T-helper 1 cell treated with Interleukin-12 subunit alpha and Interleukin-12 subunit beta and Interleukin-4 antibody, amounts not matched to agents 30 μg/mL and 1 μg/mL, for 36 hours (primary cell): Measurements from ENCODE around the gene PSMB8.

Experiments
- H3K27ac Mint-ChIP-seq: one replicate; pipeline ENCODE4 v1.8.0; 2021; ENCODE audit warnings: mild to moderate bottlenecking, mixed read lengths
- H3K27me3 Mint-ChIP-seq: one replicate; pipeline ENCODE4 v1.8.0; 2021; ENCODE audit warnings: low read depth, mixed read lengths
- H3K36me3 Mint-ChIP-seq: one replicate; pipeline ENCODE4 v1.8.0; 2021; ENCODE audit warnings: low read depth, mixed read lengths
- H3K4me1 Mint-ChIP-seq: one replicate; pipeline ENCODE4 v1.8.0; 2021; ENCODE audit warnings: low read depth, mixed read lengths
- H3K4me3 Mint-ChIP-seq: one replicate; pipeline ENCODE4 v1.8.0; 2021; ENCODE audit warnings: mild to moderate bottlenecking, moderate library complexity, mixed read lengths
- H3K9me3 Mint-ChIP-seq: one replicate; pipeline ENCODE4 v1.8.0; 2021; ENCODE audit warnings: mixed read lengths

PSMB8 gene

DNA sequence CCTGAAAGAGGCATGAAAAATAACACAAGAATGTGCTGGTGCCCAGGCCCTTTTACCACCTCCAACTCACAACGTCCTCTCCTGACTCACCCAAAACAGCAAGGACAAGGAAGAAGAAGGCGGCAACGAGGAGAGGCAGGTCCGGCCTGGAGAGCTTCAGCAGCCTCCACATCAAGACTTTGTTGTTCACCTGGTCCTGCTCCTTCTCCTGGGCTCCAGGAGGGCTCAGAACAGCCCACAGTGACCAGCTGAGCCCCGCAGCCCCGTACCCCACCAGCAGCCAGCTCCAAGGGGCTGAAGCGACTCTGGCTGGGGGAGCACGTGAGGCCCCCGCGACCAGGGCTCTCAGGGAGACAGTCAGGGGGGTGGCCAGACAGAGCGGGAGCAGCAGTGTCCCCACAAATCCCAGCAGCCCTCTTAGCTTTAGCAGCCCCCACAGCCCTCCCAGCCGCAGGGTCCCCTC is 6.2 kb downstream of the PSMB8 start:
- no peaks in the 10 kb centered on the region for H3K27me3 Mint-ChIP-seq
- peaks cover 75% of the 10 kb centered on the region for H3K4me1 Mint-ChIP-seq
- peak overlapping the region; percentile 87 for H3K4me3 Mint-ChIP-seq
- H3K27ac Mint-ChIP-seq, result peak overlapping the region; percentile 91
- H3K36me3 Mint-ChIP-seq, result peaks cover 76% of the 10 kb centered on the region
- H3K9me3 Mint-ChIP-seq, result no peaks in the 10 kb centered on the region

DNA sequence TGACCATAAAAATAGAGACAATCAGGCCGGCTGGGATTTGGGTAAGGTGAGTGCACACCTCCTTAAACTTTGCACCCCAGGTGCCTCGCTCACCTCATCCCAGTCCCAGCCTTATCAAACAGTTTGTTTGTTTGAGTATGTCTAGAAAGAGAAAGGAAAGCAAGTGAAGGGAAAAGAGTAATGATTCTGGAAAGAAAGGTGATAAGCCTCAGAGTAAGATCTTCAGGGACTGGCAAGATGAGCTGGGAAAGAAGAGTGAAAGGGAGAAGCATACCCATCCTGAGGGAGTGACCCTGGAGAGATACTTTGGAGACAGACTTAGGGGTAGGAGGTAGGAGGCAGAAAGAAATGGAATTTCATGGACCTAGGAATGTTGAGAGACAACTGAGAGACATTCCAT is 7.0 kb downstream of the PSMB8 start:
- Mint-ChIP-seq H3K36me3 (peaks cover 74% of the 10 kb centered on the region), H3K27ac (peak overlapping the region; percentile 91), H3K4me1 (peaks cover 69% of the 10 kb centered on the region), H3K27me3 (no peaks in the 10 kb centered on the region), H3K9me3 (no peaks in the 10 kb centered on the region), H3K4me3 (peak overlapping the region; percentile 87)

DNA sequence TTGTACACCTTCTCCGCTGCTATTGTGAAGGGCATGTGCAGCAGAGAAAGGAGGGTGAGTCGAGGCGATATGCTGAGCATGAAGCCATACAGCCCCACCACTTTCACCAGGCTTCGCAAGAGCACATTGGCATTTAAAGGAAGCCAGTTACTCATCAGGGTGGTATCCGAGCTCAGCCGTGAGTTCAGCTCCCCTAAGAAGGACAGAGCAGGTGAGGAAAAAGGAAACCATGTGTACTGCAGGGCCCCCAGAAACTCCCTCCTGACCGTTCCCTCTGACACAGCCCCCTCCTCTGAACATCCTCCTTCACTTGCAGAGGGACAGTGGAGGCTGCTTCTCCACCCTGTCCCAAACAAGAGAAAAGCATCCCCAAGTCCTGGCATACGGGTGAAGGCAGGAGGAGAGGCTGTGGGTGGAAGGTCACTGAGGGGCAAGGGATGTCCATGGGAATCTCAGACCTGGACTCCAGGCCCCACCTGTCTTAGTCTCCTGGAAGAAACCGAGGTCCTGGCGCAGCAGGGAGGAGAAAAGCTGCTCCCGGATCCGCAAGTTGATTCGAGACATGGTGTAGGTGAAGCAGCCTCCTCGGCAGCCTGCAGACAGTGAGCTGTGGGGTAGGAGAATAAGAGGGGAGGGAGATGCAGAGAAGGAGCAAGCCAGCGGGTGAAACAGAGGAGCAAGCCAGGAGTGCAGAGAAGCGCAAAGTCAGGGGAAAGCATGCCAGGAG is 8.5 kb downstream of the PSMB8 start:
- H3K9me3 Mint-ChIP-seq, result no peaks in the 10 kb centered on the region
- H3K4me1 Mint-ChIP-seq, result peaks cover 63% of the 10 kb centered on the region
- H3K27ac Mint-ChIP-seq, result no peak overlapping the region
- peak overlapping the region; percentile 87 for H3K4me3 Mint-ChIP-seq
- no peaks in the 10 kb centered on the region for H3K27me3 Mint-ChIP-seq
- H3K36me3 Mint-ChIP-seq, result peaks cover 73% of the 10 kb centered on the region

DNA sequence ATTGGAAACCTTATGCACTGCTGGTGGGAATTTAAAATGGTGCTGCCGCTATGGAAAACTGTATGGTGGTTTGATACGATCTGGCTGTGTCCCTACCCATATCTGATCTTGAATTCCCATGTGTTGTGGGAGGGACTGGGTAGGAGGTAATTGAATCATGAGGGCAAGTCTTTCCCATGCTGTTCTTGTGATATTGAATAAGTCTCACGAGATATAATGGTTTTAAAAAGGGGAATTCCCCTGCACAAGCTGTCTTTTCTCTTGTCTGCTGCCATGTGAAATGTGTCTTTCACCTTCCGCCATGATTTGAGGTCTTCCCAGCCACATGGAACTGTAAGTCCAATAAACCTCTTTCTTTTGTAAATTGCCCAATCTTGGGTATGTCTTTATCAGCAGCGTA is 10.2 kb downstream of the PSMB8 start:
- Mint-ChIP-seq H3K36me3 (peaks cover 83% of the 10 kb centered on the region), H3K4me1 (peaks cover 66% of the 10 kb centered on the region), H3K27ac (no peak overlapping the region), H3K9me3 (no peaks in the 10 kb centered on the region), H3K27me3 (no peaks in the 10 kb centered on the region), H3K4me3 (no peak overlapping the region)

DNA sequence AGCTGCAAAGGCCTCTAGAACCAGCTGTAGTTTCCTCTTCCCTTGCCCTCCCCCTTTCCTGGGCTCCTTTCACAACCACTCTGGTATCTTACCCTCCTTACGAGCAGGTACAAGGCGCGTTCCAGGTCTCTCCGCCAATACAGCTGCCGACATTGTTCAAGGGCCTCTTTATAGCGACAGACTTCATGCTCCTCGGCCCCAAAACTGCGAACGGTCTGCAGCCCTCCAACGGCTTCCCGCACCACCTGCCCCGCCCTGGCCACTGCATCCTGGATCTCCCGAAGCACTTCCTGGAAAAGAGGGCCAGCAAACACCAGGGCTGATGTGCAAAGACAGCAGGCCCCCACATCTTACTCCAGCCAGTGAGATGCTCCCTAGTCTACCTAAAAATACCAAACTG is 11.3 kb downstream of the PSMB8 start:
- Mint-ChIP-seq H3K36me3 (peaks cover 87% of the 10 kb centered on the region), H3K4me3 (no peak overlapping the region), H3K4me1 (peaks cover 67% of the 10 kb centered on the region), H3K9me3 (no peaks in the 10 kb centered on the region), H3K27ac (no peak overlapping the region), H3K27me3 (no peaks in the 10 kb centered on the region)

DNA sequence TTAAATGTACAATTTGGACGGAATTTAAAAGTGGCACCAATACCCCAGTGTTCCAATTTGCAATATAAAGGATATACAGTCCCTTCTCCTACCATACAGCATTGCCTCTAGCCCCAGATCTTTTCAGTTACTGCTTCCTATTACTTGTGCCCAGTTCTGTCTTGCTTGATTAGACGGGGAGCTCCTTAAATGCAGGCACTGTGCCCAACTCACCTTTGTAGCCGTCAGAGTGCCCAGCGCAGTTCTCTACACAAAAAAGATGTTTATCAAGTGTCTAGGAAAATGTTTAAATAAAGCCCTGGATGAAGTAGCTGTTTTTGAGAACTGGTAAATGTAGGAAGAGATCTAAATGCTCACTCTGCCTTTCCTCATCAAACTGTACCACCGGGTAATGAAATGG is 12.9 kb downstream of the PSMB8 start:
- no peak overlapping the region for H3K27ac Mint-ChIP-seq
- H3K36me3 Mint-ChIP-seq, result peaks cover 76% of the 10 kb centered on the region

DNA sequence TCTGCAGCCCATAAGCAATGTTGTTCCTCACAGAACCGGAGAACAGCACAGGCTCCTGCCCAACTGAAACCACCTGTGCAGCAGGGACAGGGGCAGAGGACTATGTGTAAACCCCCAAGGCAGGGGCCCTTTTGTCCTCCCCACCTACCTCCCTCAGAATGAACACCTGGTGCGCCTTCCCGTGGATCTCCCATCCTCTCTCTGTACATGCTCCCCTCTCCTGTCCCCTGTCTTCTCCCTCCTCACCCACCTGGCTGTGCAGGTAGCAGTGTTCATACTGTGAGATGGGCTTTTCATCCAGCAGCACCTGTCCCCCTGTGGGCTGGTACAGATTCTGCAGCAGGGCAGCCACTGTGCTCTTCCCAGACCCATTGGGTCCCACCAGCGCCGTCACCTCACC is 13.8 kb downstream of the PSMB8 start:
- no peaks in the 10 kb centered on the region for H3K9me3 Mint-ChIP-seq
- no peaks in the 10 kb centered on the region for H3K27me3 Mint-ChIP-seq
- peaks cover 68% of the 10 kb centered on the region for H3K36me3 Mint-ChIP-seq
- no peak overlapping the region for H3K4me3 Mint-ChIP-seq
- no peak overlapping the region for H3K27ac Mint-ChIP-seq
- H3K4me1 Mint-ChIP-seq, result peaks cover 59% of the 10 kb centered on the region

More for the DNA sequence above, 12.9 kb downstream of the PSMB8 start:
- Mint-ChIP-seq H3K4me1 (peaks cover 65% of the 10 kb centered on the region), H3K9me3 (no peaks in the 10 kb centered on the region), H3K4me3 (no peak overlapping the region), H3K27me3 (no peaks in the 10 kb centered on the region)

DNA sequence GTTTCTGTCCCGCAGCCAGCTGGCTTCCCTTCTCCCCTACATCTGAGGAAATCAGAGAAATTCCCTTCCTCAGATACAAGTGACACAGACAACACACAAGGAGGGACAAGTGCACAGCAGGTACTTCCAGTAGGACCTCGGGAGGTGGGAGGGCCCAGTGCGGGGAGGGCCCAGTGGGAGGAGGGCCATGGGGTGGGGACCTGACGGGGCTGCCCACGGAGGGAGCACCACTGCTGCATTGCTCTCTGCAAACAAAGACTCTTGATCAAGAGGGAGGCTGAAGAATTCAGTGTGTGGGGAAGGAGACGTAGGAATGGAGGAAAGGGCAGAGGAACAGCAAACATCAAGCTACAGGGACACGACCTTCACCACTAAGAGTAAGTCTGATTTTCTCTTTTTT is 14.4 kb downstream of the PSMB8 start:
- Mint-ChIP-seq H3K4me3 (no peak overlapping the region), H3K4me1 (peaks cover 54% of the 10 kb centered on the region), H3K27me3 (no peaks in the 10 kb centered on the region), H3K27ac (no peak overlapping the region), H3K9me3 (no peaks in the 10 kb centered on the region), H3K36me3 (peaks cover 63% of the 10 kb centered on the region)

DNA sequence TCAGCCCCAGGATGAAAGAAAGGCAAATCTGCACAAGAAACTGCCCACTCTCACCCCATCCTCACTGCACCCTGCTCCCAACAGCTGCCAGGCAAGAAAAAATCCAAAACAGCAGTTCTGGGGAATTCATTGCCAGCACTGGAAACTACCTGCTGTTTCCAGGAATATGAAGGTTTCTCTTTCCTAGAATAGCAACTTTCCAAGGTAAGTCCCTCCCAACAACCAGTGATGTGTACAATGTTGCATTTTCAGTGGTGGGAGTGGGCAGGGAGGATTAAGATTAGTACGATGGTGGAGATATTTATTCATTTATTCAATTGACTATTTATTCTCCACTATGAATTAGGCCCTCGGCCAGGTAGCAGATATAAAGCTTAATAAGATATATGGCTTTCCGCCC is 16.8 kb downstream of the PSMB8 start:
- Mint-ChIP-seq H3K36me3 (peaks cover 41% of the 10 kb centered on the region), H3K4me1 (peaks cover 34% of the 10 kb centered on the region), H3K27me3 (no peaks in the 10 kb centered on the region), H3K27ac (peak overlapping the region; percentile 50), H3K9me3 (no peaks in the 10 kb centered on the region), H3K4me3 (no peak overlapping the region)

DNA sequence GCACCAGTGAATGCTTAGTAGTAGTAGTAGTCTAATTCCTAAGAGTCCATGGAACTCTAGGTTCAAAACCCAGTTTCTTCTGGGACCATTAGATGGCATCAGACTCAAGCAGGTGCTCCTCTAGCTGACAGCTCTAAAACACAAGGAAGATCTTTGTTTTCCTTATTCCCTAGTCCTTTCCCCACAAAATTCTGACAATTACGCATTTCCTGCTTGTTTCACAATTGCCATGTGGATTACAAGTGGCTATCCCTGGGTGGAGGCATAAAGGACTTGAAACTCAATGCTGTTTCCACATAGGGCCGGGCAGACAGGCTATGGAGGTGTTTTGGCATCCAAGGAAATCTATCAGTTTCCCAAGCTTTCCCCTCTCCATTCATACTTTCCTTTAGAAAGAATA is 17.9 kb downstream of the PSMB8 start:
- Mint-ChIP-seq H3K36me3 (peaks cover 33% of the 10 kb centered on the region), H3K4me1 (peaks cover 30% of the 10 kb centered on the region), H3K9me3 (no peaks in the 10 kb centered on the region), H3K27ac (no peak overlapping the region), H3K4me3 (no peak overlapping the region), H3K27me3 (no peaks in the 10 kb centered on the region)

DNA sequence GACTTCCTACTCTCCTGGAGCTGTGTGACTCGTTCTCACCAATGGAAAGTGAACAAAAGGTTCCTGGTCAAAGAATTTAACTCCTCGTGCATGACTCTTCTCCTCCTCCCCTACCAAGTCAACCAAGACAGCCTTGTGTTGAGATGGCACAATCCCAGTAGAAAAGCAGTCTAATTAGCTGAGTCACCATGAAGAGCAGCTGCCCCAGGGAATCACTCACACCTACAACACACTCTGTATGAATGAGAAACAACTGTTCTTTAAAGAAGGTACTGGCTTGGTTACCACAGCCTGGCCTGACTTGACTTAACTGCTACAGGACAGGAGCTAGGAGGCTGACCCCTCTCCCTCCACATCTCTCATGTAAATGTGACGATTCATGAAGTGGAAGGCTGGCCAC is 24.1 kb downstream of the PSMB8 start:
- Mint-ChIP-seq H3K27me3 (no peaks in the 10 kb centered on the region), H3K4me3 (no peak overlapping the region), H3K27ac (no peak overlapping the region), H3K4me1 (peaks cover 4% of the 10 kb centered on the region), H3K9me3 (no peaks in the 10 kb centered on the region), H3K36me3 (peaks cover 10% of the 10 kb centered on the region)

DNA sequence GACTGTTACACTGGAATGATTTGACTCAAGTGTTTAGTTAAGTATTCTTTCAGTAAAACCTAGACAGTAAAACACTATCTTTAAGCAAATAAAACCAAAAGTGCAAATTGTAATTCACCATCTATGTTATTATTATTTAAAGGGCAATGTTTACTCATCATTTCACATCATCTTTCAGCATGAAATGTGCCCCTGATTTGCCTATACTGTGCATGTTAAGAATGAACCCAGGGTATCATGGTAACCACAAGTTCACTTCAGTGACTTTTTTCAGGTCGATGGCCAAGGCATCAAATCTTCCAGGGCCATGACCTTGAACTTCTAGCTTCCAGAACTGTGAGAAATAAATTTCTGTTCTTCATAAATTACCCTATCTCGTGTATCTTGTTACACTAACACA is 25.0 kb downstream of the PSMB8 start:
- Mint-ChIP-seq H3K9me3 (no peaks in the 10 kb centered on the region), H3K4me3 (no peak overlapping the region), H3K4me1 (peaks cover 4% of the 10 kb centered on the region), H3K27ac (no peak overlapping the region), H3K27me3 (no peaks in the 10 kb centered on the region), H3K36me3 (peaks cover 10% of the 10 kb centered on the region)

DNA sequence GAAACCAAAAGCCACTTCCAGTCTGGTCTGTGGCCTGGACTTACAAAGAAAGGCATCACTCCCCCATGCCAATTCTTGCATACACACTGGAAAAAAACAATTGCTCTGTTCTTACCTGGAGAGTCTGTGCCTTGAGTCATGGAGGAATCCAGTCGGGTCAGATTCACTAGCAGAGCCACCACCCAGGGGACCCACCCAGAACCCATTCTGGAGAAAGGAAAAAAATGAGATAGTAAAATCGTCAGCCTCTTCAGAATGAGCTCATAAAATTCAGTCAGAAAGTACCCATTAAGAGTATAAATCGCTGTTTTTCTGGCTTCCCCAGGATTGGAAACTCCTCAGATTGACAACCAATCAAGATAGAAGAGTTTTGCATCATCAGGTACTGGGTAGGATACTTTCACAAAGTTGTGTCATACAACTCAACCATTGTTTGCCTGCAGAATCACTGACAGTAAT is 27.1 kb downstream of the PSMB8 start, which contains the start of gene HLA-DOB:
HLA-DOB (minus strand) TSS at position 257 of the 459 bp plus-strand sequence; CDS start at position 206, 51 bp downstream.
- Mint-ChIP-seq H3K27me3 (no peaks in the 10 kb centered on the region), H3K4me1 (peaks cover 4% of the 10 kb centered on the region), H3K4me3 (no peak within 1 kb of the TSS), H3K27ac (no peak within 1 kb of the TSS), H3K9me3 (no peaks in the 10 kb centered on the region), H3K36me3 (peaks cover 13% of the 10 kb centered on the region)

DNA sequence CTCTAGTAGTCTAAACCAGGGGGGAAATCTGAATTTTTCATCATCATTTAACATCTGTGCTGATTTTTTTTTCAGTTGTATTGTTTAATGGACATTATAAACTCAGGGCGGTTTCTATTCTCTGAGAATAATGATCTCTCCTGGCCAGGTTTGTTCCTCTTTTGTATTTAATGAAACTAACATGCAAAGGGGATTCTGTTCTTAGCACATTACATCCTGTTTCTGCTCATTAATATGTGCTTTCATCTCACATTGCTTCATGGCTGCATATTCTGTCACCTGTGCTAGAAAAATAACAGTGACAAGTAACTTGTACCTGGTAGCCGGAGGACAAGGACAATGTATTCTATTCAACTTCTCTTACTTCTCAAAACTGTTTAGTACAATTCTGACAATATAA is 27.9 kb downstream of the PSMB8 start:
- Mint-ChIP-seq H3K4me3 (no peak overlapping the region), H3K4me1 (peaks cover 4% of the 10 kb centered on the region), H3K27me3 (no peaks in the 10 kb centered on the region), H3K9me3 (no peaks in the 10 kb centered on the region), H3K27ac (no peak overlapping the region), H3K36me3 (peaks cover 12% of the 10 kb centered on the region)

DNA sequence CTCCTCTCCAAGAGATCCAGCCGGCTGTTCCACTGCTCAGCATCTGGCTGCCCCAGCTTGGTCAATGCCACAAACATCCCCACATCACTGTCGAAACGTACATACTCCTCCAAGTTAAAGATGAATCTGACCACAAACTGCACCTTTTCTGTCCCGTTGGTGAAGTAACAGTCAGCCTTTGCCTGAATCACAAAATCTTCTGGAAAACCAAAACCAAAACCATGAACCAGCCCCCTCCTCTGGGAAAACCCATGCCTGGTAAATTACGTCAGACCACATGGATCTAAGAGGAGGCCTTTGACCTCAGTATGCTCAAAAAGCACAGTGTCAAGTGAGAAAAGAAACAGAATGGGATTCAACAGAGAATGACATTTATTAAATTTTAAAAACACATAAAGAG is 28.7 kb downstream of the PSMB8 start:
- H3K27ac Mint-ChIP-seq, result no peak overlapping the region
- no peak overlapping the region for H3K4me3 Mint-ChIP-seq
- H3K4me1 Mint-ChIP-seq, result peaks cover 4% of the 10 kb centered on the region

More for the DNA sequence above, 28.7 kb downstream of the PSMB8 start:
- H3K27me3 Mint-ChIP-seq, result no peaks in the 10 kb centered on the region
- no peaks in the 10 kb centered on the region for H3K9me3 Mint-ChIP-seq
- peaks cover 12% of the 10 kb centered on the region for H3K36me3 Mint-ChIP-seq
